Thyroid gland (tissue), 4 donors: ENCODE measurements around the gene AIG1. TPM values are rescaled to one million over a fixed set of nuclear protein-coding genes. Genes with fewer than 3 reads are reported as not detected.
"Not testable (repeated sequence)": the region's sequence is repeated elsewhere in the genome, so short reads cannot be mapped to it uniquely, and the experiment has no call there.

ENCODE experiments used
- DNase-seq, 2 donors: peaks; one replicate each; pipeline ENCODE4 v3.0.0-alpha.2; 2019
- H3K27ac ChIP-seq, 3 donors: fragments of 200-600 bp; sonication (generic); 1 replicate in 2 of 3; 2 replicates in 1 of 3; pipeline ENCODE4 v1.5.1; 2016 to 2019; ENCODE audit warnings: mild to moderate bottlenecking in 1 of 3, moderate library complexity in 1 of 3
- H3K27me3 ChIP-seq: fragments of 200-600 bp; sonication (generic); one replicate; pipeline ENCODE4 v1.5.1; 2019
- H3K36me3 ChIP-seq, 2 donors: fragments of 200-600 bp; sonication (generic); one replicate each; pipeline ENCODE4 v1.5.1; 2016 to 2019
- H3K4me1 ChIP-seq, 2 donors: fragments of 200-600 bp; sonication (generic); one replicate each; pipeline ENCODE4 v1.5.1; 2017 to 2019
- H3K4me3 ChIP-seq, 3 donors: fragments of 200-600 bp; sonication (generic); replicated peaks in 1 of 3; 1 replicate in 2 of 3; 2 replicates in 1 of 3; pipeline ENCODE4 v1.5.1; 2016; ENCODE audit warnings: mild to moderate bottlenecking in 1 of 3
- H3K9me3 ChIP-seq: fragments of 200-600 bp; sonication (generic); one replicate; pipeline ENCODE4 v1.5.1; 2017
- POLR2A ChIP-seq, 2 donors: fragments of 450-650 bp; IDR thresholded peaks; one replicate each; pipeline ENCODE4 v1.6.1; 2017; ENCODE audit warnings: antibody characterized with exemption in 2 of 2, mild to moderate bottlenecking in 2 of 2, moderate library complexity in 1 of 2
- WGBS, 2 donors: methylation state at CpG; one replicate each; pipeline ENCODE4 v1.1.5; 2017; 5-methylcytosine and 5-hydroxymethylcytosine counted together
- intact Hi-C: fragments of 100-400 bp; cut with DNase I; formaldehyde crosslinking; loops from one replicate; pipeline ENCODE4 v1.15.1; 2023
- total RNA-seq, 4 donors: library from RNA; depleted of rRNA; stranded (reverse); fragments of >200 nt; gene quantifications; one replicate each; pipeline ENCODE4 v1.2.3, GENCODE V29; 2016
- TF ChIP-seq, protein P1 (sequence below), 6 experiments: fragments of 200-600 bp in 3 of 6; fragments of 450-650 bp in 3 of 6; sonication (generic) in 3 of 6; IDR thresholded peaks; one replicate each; pipeline ENCODE4 v1.5.1; 2016 to 2019; ENCODE audit warnings: antibody characterized with exemption in 6 of 6, mild to moderate bottlenecking in 2 of 6, inconsistent platforms in 1 of 6, moderate library complexity in 1 of 6

The AIG1 gene, protein sequence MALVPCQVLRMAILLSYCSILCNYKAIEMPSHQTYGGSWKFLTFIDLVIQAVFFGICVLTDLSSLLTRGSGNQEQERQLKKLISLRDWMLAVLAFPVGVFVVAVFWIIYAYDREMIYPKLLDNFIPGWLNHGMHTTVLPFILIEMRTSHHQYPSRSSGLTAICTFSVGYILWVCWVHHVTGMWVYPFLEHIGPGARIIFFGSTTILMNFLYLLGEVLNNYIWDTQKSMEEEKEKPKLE
- 100 to 1,000 TPM in 1 of 4 donors, 10 to 100 TPM in 3; 57.8 to 101 (median 77.0) TPM for total RNA-seq

DNA sequence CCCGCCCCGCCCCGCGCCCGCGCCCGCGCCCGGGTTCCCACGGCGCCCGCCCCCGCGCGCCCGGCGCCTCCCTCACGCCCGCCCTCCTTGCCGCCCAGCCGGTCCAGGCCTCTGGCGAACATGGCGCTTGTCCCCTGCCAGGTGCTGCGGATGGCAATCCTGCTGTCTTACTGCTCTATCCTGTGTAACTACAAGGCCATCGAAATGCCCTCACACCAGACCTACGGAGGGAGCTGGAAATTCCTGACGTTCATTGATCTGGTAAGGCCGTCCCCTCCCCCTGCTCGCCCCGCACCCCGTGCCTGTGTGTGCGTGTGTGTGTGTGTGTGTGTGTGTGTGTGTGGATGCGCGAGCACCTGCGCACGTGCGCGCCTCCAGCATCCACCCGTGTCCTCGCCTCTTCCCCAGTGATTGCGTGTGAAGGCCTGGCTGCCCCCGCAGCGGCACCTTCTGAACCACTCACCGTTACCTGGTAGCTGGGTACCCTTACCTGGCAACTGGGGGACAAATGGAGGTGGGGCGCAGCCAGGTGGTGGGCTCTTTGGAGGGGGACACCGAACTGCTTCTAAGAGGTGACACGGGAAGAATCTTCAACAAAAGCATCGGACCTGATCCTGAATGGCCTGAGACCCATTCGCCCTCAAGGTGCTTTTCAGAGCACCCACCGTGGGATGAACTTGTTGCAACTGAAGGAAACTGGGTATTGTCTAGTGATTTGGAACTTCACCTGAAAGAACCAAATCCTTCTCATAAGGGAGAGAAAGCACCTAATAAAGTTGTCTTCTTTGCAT lies at the start of gene AIG1:
TSS of gene AIG1 (plus strand) at position 84 of the 791 bp plus-strand sequence. CDS start at position 121, 37 bp downstream.
- H3K4me3 ChIP-seq: peak within 1 kb of the TSS; percentile 70 to 92 (median 79)
- DNase-seq: peak; percentile 77 to 81
- intact Hi-C loops: no loop called here
- H3K36me3 ChIP-seq: no peaks in the 10 kb centered on the region
- H3K27me3 ChIP-seq: no peaks in the 10 kb centered on the region
- TF ChIP-seq POLR2A (IDR thresholded peaks at IDR 0.05): no peak
- TF ChIP-seq, protein P1, sequence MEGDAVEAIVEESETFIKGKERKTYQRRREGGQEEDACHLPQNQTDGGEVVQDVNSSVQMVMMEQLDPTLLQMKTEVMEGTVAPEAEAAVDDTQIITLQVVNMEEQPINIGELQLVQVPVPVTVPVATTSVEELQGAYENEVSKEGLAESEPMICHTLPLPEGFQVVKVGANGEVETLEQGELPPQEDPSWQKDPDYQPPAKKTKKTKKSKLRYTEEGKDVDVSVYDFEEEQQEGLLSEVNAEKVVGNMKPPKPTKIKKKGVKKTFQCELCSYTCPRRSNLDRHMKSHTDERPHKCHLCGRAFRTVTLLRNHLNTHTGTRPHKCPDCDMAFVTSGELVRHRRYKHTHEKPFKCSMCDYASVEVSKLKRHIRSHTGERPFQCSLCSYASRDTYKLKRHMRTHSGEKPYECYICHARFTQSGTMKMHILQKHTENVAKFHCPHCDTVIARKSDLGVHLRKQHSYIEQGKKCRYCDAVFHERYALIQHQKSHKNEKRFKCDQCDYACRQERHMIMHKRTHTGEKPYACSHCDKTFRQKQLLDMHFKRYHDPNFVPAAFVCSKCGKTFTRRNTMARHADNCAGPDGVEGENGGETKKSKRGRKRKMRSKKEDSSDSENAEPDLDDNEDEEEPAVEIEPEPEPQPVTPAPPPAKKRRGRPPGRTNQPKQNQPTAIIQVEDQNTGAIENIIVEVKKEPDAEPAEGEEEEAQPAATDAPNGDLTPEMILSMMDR (IDR thresholded peaks at IDR 0.05): no peak
- H3K4me1 ChIP-seq: peaks cover 6 to 13% of the 10 kb centered on the region in 2 donors
- WGBS, 2 donors: 11% methylated on average over 15 to 26 of the region's 50 CpGs
- H3K27ac ChIP-seq: peak within 1 kb of the TSS; percentile 96 to 97 (median 96)
- no peaks in the 10 kb centered on the region for H3K9me3 ChIP-seq

DNA sequence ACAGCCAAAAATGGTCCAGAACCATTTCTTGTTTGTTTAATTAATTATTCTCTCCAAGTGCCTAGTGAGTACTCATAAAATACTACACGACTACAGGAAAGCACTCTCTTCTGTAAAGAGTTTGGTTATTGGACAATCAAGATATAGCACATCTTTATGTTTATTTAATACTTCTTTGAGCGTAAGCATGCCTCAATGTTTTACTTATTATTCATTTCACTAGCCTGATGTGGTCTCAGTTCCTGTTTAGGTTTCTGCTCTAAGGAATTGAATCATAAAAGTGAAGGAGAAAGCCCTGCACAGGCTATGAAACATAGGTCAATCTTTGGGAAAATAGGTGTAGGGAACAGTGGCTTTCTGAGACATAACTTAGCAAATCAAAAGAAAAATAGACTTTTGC lies 45.9 kb upstream of the AIG1 start:
- no peak for DNase-seq
- TF ChIP-seq, protein P1 (IDR thresholded peaks at IDR 0.05): no peak
- TF ChIP-seq POLR2A (IDR thresholded peaks at IDR 0.05): no peak

DNA sequence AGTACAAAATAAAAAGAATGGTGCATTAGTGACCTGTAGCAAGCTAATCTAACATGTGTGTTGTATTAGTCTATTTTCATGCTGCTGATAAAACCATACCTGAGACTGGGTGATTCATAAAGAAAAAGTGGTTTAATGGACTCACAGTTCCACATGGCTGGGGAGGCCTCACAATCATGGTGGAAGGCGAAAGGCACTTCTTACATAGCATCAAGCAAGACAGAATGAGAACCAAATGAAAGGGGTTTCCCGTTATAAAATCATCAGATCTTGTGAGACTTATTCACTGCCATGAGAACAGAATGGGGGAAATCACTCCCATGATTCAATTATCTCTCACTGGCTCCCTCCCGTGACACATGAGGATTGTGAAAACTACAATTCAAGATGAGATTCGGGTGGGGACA lies 45.4 kb upstream of the AIG1 start:
- Histone ChIP-seq H3K9me3 (no peaks in the 10 kb centered on the region), H3K27ac (no peak overlapping the region), H3K27me3 (no peaks in the 10 kb centered on the region), H3K4me3 (no peak overlapping the region), H3K36me3 (no peaks in the 10 kb centered on the region), H3K4me1 (no peaks in the 10 kb centered on the region)
- intact Hi-C loops: no loop called here
- WGBS, 2 donors: 82 to 86% methylated on average over 4 of the region's 4 CpGs
- TF ChIP-seq POLR2A (IDR thresholded peaks at IDR 0.05): no peak
- TF ChIP-seq, protein P1 (IDR thresholded peaks at IDR 0.05): no peak
- DNase-seq: no peak

More for the DNA sequence above, 45.9 kb upstream of the AIG1 start:
- no peak overlapping the region for H3K4me3 ChIP-seq
- no peaks in the 10 kb centered on the region for H3K36me3 ChIP-seq
- no peaks in the 10 kb centered on the region for H3K27me3 ChIP-seq
- no peak overlapping the region for H3K27ac ChIP-seq
- intact Hi-C loops: no loop called here
- WGBS, 2 donors: 81 to 88% methylated on average over 2 of the region's 2 CpGs
- H3K9me3 ChIP-seq: no peaks in the 10 kb centered on the region
- H3K4me1 ChIP-seq: no peaks in the 10 kb centered on the region

DNA sequence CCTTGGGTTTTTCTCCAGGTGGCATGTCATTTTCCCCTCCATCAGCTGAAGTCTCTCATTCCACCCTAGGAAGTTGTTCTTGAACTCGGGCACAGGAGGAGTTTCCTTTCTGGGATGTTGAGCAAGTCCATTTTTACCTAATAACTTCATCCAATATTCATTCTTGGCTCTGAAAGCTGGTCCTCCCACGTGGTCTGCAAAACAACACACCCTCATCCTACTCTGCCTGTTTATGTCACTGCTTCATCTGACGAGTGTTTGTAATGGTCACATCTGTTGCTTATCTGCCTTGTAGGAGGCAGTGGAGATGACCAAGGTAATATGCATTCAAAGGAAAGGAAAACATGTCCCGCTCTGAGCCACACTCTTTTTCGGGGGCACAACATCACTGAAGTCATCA lies 41.7 kb upstream of the AIG1 start:
- no peak for DNase-seq
- Histone ChIP-seq H3K27ac (no peak overlapping the region), H3K4me3 (no peak overlapping the region), H3K4me1 (no peaks in the 10 kb centered on the region), H3K27me3 (no peaks in the 10 kb centered on the region), H3K9me3 (no peaks in the 10 kb centered on the region), H3K36me3 (no peaks in the 10 kb centered on the region)
- 65 to 66% methylated on average over 5 of the region's 5 CpGs for WGBS, 2 donors
- TF ChIP-seq, protein P1 (IDR thresholded peaks at IDR 0.05): no peak
- no peak for TF ChIP-seq POLR2A (IDR thresholded peaks at IDR 0.05)
- intact Hi-C loops: no loop called here

DNA sequence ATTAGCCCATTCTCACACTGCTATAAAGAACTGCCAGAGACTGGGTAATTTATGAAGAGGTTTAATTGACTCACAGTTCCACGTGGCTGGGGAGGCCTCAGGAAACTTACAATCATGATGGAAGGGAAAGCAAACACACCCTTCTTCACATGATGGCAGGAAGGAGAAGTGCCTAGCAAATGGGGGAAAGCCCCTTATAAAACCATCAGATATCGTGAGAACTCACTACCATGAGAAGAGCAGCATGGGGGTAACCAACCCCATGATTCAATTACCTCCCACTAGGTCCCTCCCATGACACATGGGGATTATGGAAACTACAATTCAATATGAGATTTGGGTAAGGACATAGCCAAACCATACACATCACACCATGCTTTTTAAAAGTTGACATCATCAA lies 39.8 kb upstream of the AIG1 start:
- DNase-seq, H3K9me3 ChIP-seq, H3K27ac ChIP-seq, H3K4me1 ChIP-seq, H3K27me3 ChIP-seq, intact Hi-C loops, H3K4me3 ChIP-seq, H3K36me3 ChIP-seq: not testable (repeated sequence)
- 78 to 83% methylated on average over 2 of the region's 2 CpGs for WGBS, 2 donors
